Mammary epithelial cell (primary cell): ENCODE data around the gene KCND2.

Experiments used
- CTCF ChIP-seq, 2 donors: IDR thresholded peaks in 1 of 2; conservative IDR thresholded peaks in 1 of 2; 2 replicates each; pipeline ENCODE4 v1.5.1; 2011 to 2012; ENCODE audit warnings: inconsistent platforms in 2 of 2, low read length in 2 of 2, mild to moderate bottlenecking in 2 of 2, control low read depth in 1 of 2, low read depth in 1 of 2; ENCODE audit not compliant: insufficient read depth in 1 of 2; ENCODE audit errors: extremely low read depth in 1 of 2
- EZH2 ChIP-seq: IDR thresholded peaks from 2 replicates; pipeline ENCODE4 v1.6.1; 2012; ENCODE audit warnings: low read length, inconsistent platforms, borderline replicate concordance

- TF ChIP-seq CTCF (conservative IDR thresholded peaks at IDR 0.05 in 1 of 2, IDR thresholded peaks at IDR 0.05 in 1 of 2; ENCODE audit: extremely low read depth in 1 of 2, insufficient read depth in 1 of 2, low read depth in 1 of 2, low read length in 2 of 2) (no peak), EZH2 (no peak)
These were observed 31.7 kb downstream of the KCND2 start for GRCh38 chr7:120304674-120305073.
